LNCAP (cell line): ENCODE results near the gene PET100.

Experiments used
- TF ChIP-seq, protein P1 (sequence below): fragments of 450-650 bp; IDR thresholded peaks from 2 replicates; pipeline ENCODE4 v1.5.1; 2017; ENCODE audit warnings: mild to moderate bottlenecking

Gene PET100

DNA sequence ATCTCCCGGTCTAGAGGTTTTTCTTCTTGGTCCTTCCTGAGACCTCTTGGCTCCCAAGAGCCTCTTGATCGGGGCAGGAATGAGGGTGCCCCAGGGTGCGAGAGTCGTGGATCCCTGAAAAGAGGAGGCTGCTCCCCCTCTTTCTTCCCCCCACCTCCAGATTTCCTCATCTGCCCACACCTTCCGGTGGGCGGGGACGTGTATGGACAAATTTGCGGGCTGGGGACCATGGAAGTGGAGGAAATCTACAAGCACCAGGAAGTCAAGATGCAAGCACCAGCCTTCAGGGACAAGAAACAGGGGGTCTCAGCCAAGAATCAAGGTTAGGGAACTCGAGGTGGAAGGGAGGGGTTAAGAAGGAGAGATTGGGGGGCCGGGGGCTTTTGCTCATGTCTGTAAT lies 47.3 kb downstream of the PET100 start, which contains the start of gene MCEMP1:
Gene MCEMP1, plus strand, starts transcription at position 237 of the 400 bp plus-strand sequence. Its CDS starts 31 bp downstream, at position 268.
- TF ChIP-seq, protein P1, sequence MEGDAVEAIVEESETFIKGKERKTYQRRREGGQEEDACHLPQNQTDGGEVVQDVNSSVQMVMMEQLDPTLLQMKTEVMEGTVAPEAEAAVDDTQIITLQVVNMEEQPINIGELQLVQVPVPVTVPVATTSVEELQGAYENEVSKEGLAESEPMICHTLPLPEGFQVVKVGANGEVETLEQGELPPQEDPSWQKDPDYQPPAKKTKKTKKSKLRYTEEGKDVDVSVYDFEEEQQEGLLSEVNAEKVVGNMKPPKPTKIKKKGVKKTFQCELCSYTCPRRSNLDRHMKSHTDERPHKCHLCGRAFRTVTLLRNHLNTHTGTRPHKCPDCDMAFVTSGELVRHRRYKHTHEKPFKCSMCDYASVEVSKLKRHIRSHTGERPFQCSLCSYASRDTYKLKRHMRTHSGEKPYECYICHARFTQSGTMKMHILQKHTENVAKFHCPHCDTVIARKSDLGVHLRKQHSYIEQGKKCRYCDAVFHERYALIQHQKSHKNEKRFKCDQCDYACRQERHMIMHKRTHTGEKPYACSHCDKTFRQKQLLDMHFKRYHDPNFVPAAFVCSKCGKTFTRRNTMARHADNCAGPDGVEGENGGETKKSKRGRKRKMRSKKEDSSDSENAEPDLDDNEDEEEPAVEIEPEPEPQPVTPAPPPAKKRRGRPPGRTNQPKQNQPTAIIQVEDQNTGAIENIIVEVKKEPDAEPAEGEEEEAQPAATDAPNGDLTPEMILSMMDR = no peak

GRCh38 chr19:7677669-7678311 lies 48.2 kb downstream of the PET100 start:
- TF ChIP-seq, protein P1 = no peak

- TF ChIP-seq, protein P1 = peak; percentile 37; the same call in 1 of the 2 replicates
These were observed 49.6 kb downstream of the PET100 start for GRCh38 chr19:7678971-7679751.

DNA sequence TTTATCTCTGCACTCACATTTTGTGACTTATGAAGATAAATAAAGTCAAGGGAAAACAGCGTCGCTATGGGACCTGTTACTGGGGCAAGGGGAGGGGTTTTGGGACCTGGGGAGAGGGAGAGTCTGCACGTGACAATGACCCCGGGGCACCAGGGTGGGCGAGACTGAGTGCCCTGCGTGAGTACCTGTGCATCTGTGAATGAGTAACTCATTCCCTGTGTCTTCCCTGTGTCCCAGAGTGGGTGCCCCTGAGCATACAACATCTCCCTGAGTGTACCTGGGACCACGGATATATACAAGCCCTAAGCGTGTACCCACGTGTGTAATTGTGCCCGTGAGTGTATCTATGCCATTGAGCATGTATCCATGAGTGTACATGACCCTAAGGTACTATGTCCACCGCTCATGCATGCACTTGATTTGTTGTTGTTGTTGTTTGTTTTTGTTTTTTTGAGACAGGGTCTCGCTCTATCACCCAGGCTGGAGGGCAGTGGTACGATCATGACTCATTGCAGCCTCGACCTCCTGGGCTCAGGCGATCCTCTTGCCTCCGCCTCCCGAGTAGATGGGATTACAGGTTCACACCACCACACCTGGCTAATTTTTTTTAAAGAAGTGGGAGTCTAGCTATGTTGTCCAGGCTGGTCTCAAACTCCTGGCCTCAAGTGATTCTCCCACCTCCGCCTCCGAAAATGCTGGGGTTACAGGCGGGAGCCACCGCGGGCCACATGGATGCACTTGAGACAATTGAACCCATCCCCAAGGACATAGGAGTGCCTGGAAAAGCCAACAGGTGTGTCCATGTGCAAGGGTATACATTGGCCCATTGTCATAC lies 50.4 kb downstream of the PET100 start:
- TF ChIP-seq, protein P1 = no peak

- TF ChIP-seq, protein P1 = peak; percentile 96
These were observed 51.2 kb downstream of the PET100 start, which contains the start of gene TRAPPC5 for GRCh38 chr19:7680606-7681339. TSS of gene TRAPPC5 (plus strand) at chr19:7680833. CDS start at chr19:7682254, 1,421 bp downstream.
